Lower leg skin (tissue), 3 donors: ENCODE measurements around the gene PRDM16.

Experiments used
- POLR2A ChIP-seq, 2 donors: fragments of 450-650 bp; IDR thresholded peaks; one replicate each; pipeline ENCODE4 v1.6.1; 2016 to 2017; ENCODE audit warnings: antibody characterized with exemption in 2 of 2, mild to moderate bottlenecking in 1 of 2, moderate library complexity in 1 of 2
- TF ChIP-seq, protein P1 (sequence below), 3 donors: fragments of 450-650 bp; IDR thresholded peaks; one replicate each; pipeline ENCODE4 v1.5.1; 2016; ENCODE audit warnings: antibody characterized with exemption in 3 of 3, mild to moderate bottlenecking in 3 of 3, moderate library complexity in 2 of 3

- TF ChIP-seq, protein P1, sequence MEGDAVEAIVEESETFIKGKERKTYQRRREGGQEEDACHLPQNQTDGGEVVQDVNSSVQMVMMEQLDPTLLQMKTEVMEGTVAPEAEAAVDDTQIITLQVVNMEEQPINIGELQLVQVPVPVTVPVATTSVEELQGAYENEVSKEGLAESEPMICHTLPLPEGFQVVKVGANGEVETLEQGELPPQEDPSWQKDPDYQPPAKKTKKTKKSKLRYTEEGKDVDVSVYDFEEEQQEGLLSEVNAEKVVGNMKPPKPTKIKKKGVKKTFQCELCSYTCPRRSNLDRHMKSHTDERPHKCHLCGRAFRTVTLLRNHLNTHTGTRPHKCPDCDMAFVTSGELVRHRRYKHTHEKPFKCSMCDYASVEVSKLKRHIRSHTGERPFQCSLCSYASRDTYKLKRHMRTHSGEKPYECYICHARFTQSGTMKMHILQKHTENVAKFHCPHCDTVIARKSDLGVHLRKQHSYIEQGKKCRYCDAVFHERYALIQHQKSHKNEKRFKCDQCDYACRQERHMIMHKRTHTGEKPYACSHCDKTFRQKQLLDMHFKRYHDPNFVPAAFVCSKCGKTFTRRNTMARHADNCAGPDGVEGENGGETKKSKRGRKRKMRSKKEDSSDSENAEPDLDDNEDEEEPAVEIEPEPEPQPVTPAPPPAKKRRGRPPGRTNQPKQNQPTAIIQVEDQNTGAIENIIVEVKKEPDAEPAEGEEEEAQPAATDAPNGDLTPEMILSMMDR (IDR thresholded peaks at IDR 0.05), result no peak
- TF ChIP-seq POLR2A (IDR thresholded peaks at IDR 0.05), result no peak
Measured at GRCh38 chr1:3080053-3080955, 11.3 kb downstream of the PRDM16 start.
